ENCODE results near the gene TP53BP2.

- TF ChIP-seq POLR2AphosphoS5 (IDR thresholded peaks at IDR 0.05; ENCODE audit: low read depth) (no peak), CTCF (IDR thresholded peaks at IDR 0.05; ENCODE audit: insufficient read depth, low read length) (no peak), SPI1 (IDR thresholded peaks at IDR 0.05; ENCODE audit: borderline replicate concordance, low read depth) (no peak), GABPA (IDR thresholded peaks at IDR 0.05; ENCODE audit: low read depth) (no peak), REST (IDR thresholded peaks at IDR 0.05; ENCODE audit: insufficient replicate concordance, low read depth) (no peak)
These were observed 102.8 kb downstream of the TP53BP2 start for GRCh38 chr1:223742856-223743517.
